ENCODE measurements around the gene ESYT2.

The ESYT2 gene

GRCh38 chr7:158740657-158741293, 88.5 kb downstream of the ESYT2 start:
- no peak for DNase-seq

DNA sequence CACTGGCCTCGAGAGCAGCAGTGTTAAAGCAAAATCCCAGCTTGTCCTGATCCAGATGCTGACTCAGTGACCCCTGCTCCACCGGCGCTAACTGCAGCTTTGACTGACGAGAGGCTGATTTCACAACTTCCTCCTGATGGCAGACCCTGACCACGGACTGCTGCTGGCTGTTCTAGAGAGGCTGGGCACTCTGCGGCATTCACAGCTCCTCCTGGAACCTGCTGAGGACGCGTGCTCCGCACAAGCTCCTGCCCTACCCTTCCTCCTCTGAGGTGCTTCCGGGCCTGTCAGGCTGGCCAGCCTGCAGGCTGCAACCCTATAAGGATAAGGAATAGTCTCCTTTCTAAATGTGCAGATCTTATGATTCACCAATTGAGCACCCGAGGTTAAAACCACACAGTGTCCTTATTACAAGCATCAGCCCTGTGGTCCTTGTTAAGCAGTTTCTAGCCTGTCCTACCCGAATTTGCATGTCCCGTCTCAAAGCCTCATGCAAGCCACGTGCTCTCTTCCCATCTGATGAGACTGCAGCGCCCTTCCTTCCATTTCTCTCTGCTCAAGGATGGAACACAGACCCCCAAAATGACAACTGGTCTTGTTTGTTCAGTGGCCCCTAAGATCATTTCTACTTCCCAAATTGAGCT, 89.2 kb downstream of the ESYT2 start:
- no peak for DNase-seq

DNA sequence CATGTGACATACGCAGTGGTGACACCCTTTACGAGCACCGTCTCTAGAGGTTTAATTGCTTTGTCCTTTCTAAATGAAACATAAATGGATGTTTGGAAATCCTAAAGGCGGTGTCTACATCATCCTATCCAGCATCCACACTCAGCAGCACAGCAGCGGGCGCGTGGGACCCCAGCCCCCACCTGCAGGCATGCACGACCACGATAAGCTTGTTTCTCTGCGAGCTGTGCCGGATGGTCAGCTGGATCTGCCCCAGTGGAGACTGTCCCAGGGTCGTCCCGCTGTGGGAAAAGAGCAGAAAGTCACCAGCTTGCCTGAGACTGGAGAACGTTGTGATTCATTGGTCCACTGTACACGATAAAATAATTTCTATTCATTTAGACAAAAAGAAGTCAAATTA, 90.5 kb downstream of the ESYT2 start:
- no peak for DNase-seq

- DNase-seq: no peak
These were observed 92.1 kb downstream of the ESYT2 start for GRCh38 chr7:158737064-158737695.

DNA sequence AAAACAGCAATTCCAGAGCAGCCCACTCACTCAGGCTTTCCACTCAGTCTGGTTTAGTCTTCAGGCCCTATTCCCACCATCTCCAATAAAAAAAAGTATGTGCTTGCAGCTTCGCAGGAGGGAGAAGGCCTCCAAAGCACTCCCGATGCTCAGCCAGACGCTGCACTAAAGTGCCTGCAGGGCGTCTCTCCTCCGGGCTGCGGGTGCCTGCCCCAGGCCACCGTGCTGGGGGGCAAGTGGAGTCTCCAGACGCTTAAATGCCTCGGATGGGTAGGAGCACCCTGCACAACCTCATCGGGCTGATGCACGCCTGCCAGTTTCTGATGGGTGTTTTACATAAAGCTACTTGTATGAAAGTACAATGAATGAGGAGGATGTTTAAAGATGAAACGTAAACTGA, 93.4 kb downstream of the ESYT2 start:
- DNase-seq: no peak

DNA sequence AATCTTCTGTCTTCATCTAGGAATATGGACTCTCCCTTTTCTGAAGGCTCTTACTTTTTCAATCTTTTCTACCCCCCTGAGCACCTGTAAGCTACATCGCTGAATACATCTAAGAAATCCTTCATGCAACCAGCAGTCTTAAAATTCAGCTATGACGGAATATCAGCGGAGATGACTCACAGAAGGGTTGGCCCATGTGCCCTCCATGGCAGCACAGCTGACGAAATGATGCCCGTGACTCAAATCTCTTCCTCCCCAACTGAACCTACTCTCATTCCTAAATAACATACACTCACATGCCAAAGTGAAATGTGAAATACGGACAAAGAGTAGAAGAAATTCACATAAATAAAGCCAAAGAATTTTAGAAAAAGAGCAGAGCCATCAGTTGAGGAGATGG, 94.4 kb downstream of the ESYT2 start:
- DNase-seq: no peak

GRCh38 chr7:158733775-158734494, 95.4 kb downstream of the ESYT2 start:
- DNase-seq: no peak

DNA sequence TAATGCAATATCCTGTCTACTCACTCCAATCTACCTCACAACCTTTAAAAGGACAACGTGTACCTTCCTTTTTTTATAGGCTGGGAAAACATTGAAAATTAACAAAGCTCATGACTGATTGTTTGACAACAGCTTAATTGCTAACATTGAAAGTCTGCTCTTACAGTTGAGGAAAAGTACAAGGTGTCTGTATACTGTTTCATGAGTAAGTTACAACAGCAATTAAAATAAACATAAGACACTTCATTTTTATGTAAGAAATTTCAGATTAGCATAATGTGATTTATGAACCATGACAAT, 96.1 kb downstream of the ESYT2 start:
- no peak for DNase-seq

DNA sequence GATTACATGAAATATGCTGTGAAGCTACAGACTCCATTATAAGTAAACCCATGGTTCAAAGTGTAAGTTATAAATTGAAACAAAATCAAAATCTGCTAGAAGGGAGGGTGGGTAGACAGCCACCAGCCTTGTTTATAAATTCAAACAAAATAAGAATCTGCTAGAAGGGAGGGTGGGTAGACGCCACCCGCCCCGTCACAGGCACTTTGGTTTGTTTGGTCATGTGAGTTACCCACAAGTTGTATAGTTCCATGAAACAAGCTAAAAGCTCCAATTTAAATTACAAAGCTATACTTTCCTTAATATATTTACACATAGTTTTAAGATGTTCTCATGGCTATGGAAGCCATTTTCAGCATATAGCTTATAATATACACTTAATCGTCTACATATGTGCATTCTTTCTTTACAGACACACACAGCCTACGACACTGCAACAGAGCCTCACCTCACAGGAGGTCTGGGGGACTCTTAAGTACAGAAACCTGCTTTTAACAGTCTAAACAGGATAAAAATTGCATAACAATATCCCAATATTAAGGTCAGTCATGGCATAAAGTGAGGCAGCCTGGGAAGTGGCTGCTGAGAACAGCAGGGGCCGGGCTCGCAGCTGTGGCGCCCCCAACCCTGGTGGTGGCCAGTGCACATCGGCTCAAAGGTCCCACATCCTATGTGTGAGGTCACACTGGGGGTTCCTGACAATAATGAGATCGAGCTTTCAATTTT, 96.7 kb downstream of the ESYT2 start:
- DNase-seq: no peak

DNA sequence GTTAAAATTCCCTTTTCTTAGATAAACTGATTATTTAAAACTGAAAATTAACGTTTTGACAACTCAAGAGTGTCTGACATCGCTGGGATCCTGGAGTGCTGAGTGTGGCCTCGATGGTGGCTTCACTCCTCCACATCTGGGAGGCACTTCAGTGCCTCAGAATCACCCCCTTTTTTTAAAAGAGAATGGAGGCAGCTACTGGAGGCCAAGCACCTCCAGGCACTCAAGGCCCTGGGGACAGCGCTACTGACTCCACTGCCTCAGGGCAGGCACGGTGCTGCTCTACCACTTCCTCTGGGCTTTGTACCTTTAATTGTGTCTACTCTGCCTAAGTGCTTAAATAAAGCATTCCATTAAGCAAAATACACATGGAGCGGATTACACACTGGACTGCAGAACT, 97.5 kb downstream of the ESYT2 start:
- no peak for DNase-seq

- DNase-seq: no peak
These were observed 98.6 kb downstream of the ESYT2 start for GRCh38 chr7:158730383-158731346.

- DNase-seq: no peak
These were observed 99.5 kb downstream of the ESYT2 start for GRCh38 chr7:158729646-158730382.

GRCh38 chr7:158728911-158729645, 100.2 kb downstream of the ESYT2 start:
- no peak for DNase-seq

- no peak for DNase-seq
These were observed 101.6 kb downstream of the ESYT2 start for GRCh38 chr7:158727690-158728089.

DNA sequence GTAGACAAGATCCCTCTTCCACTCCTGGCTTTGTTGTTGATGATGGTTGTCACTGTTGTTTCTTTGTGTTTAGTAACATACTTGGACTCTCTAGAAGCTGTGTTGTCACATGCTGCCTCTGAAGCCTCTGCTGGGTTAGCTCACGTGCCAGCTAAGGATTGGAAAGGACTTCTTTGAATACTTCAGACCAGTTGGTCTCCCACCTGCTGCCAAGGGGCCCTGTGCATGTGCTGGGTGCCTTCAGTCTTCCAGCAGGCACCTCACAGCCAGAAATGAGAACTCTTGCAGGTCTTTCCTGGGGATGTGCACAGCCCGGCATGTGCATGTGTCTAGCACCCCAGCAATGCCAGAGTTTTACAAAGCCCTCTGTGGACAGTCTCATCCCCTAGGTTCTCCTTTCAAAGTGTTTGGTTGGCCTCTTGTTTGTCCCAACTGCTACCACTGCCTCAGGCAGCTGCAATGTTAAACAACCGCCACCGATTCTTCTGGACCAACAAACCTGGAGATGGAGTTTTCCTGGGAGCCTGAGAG, 103.0 kb downstream of the ESYT2 start:
- DNase-seq: no peak

DNA sequence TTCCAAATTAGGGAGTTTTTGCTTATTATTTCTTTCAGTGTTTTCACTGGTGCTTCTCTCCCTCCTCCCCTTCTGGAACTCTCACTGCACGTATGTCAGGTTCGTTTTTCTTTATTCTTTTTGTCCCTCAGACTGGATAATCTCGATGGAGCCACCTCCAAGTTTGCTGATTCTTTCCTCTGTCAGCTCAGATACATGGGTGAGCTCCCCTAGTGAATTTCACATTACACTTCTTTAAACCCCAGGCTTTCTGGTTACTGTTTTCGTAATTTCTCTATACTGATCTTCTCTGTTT, 103.9 kb downstream of the ESYT2 start:
- DNase-seq: no peak

- no peak for DNase-seq
These were observed 104.4 kb downstream of the ESYT2 start for GRCh38 chr7:158724658-158725505.

GRCh38 chr7:158723714-158724385, 105.5 kb downstream of the ESYT2 start:
- DNase-seq: no peak

DNA sequence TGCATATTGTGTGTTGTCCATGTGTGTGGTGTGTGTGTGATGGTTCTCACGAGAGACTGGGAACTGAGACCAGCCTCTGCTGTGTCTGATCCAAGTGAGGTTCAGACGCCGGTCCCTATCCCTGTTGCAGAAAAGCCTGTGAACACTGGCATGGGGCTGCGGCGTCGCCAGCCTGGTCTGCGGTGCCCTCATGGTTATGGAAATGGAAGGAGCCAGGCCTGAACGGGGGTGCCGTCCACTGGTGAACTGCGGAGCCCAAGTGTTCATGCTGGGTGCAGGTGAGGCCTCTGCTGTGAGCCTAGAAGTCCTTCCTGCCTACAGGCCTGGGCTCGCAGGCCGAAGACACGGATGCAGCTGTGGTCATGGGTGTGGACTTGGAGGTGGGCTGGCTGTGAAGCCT, 106.0 kb downstream of the ESYT2 start:
- no peak for DNase-seq
